Upper lobe of left lung (tissue), 6 donors: ENCODE measurements around the gene CDH12. TPM values are rescaled to one million over a fixed set of nuclear protein-coding genes. Genes with fewer than 3 reads are reported as not detected.

Experiments
- ATAC-seq, 2 donors: fragments of 200-7000 bp; cut with Tn5 transposase; one replicate each; pipeline ENCODE4 v1.9.1; 2022; ENCODE audit warnings: mild to moderate bottlenecking in 2 of 2, moderate library complexity in 2 of 2; ENCODE audit not compliant: low FRiP score in 2 of 2
- DNase-seq, 2 donors: peaks; one replicate each; pipeline ENCODE4 v3.0.0-alpha.2; 2019 to 2020
- H3K27ac ChIP-seq, 4 donors: fragments of 200-600 bp; sonication (generic); one replicate each; pipeline ENCODE4 v1.5.1; 2016 to 2019
- H3K27me3 ChIP-seq, 4 donors: fragments of 200-600 bp; sonication (generic); one replicate each; pipeline ENCODE4 v1.5.1; 2017 to 2019
- H3K36me3 ChIP-seq, 4 donors: fragments of 200-600 bp; sonication (generic); one replicate each; pipeline ENCODE4 v1.5.1; 2016 to 2019
- H3K4me1 ChIP-seq, 4 donors: fragments of 200-600 bp; sonication (generic); one replicate each; pipeline ENCODE4 v1.5.1; 2018 to 2019
- H3K4me3 ChIP-seq, 4 donors: fragments of 200-600 bp; sonication (generic); one replicate each; pipeline ENCODE4 v1.5.1; 2017 to 2019; ENCODE audit warnings: mild to moderate bottlenecking in 2 of 4, moderate library complexity in 1 of 4
- H3K9me3 ChIP-seq, 4 donors: fragments of 200-600 bp; sonication (generic); one replicate each; pipeline ENCODE4 v1.5.1; 2018 to 2019
- EP300 ChIP-seq, 4 donors: sonication (generic); formaldehyde crosslinking; IDR thresholded peaks; one replicate each; pipeline ENCODE4 v1.5.1; 2017; ENCODE audit warnings: antibody characterized with exemption in 4 of 4, control low read depth in 2 of 4
- POLR2A ChIP-seq, 4 donors: fragments of 450-650 bp; IDR thresholded peaks; one replicate each; pipeline ENCODE4 v1.5.1; 2016 to 2017; ENCODE audit warnings: antibody characterized with exemption in 4 of 4, mild to moderate bottlenecking in 2 of 4
- POLR2AphosphoS5 ChIP-seq, 2 donors: sonication (generic); formaldehyde crosslinking; IDR thresholded peaks; one replicate each; pipeline ENCODE4 v1.5.1; 2017; ENCODE audit warnings: antibody characterized with exemption in 2 of 2
- WGBS, 2 donors: methylation state at CpG; one replicate each; pipeline ENCODE4 v1.1.5; 2017 to 2018; 5-methylcytosine and 5-hydroxymethylcytosine counted together
- total RNA-seq, 6 donors: library from RNA; depleted of rRNA in 4 of 6; stranded (reverse); fragments of >200 nt in 4 of 6; gene quantifications; one replicate each; pipeline versions ENCODE4 v1.1.0 to v1.2.1, GENCODE V29; 2016 to 2021
- TF ChIP-seq, protein P1 (sequence below), 6 experiments: fragments of 450-650 bp in 4 of 6; fragments of 200-600 bp in 2 of 6; sonication (generic) in 2 of 6; IDR thresholded peaks; one replicate each; pipeline ENCODE4 v1.5.1; 2016 to 2019; ENCODE audit warnings: antibody characterized with exemption in 6 of 6
- donor health status: DM: no; HTN: no; CAD: no; lungs with moderate emphysema.
- donor health status: DM: no; HTN: yes; CAD: no; lungs with severe emphysema.

CDH12 gene
- total RNA-seq, 6 donors from 2014 or later = 0.10 to 0.49 TPM; not detected in 4

DNA sequence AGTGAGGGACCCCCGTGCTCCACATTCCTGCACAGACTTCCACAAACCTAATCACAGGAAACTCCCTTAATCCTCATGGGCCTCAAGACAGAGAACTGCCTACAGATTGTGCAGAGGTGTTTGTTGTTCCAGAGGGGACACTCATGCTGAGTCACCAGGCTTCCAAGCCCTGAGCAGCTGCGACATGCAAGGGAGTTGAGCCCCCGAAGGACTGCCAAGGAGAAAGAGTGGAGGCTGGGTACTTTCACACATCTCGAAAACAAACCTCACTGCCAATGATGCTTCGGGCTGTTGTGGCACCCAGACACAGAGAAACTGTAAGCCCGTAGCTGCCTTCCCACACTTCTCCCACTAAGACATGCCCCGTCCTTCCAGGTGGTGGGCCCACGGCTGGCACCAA is 480.8 kb downstream of the CDH12 start:
- DNase-seq (no peak), ATAC-seq (no peak)
- Histone ChIP-seq H3K4me1 (no peaks in the 10 kb centered on the region), H3K4me3 (no peak overlapping the region), H3K27me3 (no peaks in the 10 kb centered on the region), H3K36me3 (no peaks in the 10 kb centered on the region), H3K9me3 (no peaks in the 10 kb centered on the region), H3K27ac (no peak overlapping the region)
- TF ChIP-seq POLR2A (IDR thresholded peaks at IDR 0.05) (no peak), EP300 (IDR thresholded peaks at IDR 0.05) (no peak), POLR2AphosphoS5 (IDR thresholded peaks at IDR 0.05) (no peak)
- TF ChIP-seq, protein P1, sequence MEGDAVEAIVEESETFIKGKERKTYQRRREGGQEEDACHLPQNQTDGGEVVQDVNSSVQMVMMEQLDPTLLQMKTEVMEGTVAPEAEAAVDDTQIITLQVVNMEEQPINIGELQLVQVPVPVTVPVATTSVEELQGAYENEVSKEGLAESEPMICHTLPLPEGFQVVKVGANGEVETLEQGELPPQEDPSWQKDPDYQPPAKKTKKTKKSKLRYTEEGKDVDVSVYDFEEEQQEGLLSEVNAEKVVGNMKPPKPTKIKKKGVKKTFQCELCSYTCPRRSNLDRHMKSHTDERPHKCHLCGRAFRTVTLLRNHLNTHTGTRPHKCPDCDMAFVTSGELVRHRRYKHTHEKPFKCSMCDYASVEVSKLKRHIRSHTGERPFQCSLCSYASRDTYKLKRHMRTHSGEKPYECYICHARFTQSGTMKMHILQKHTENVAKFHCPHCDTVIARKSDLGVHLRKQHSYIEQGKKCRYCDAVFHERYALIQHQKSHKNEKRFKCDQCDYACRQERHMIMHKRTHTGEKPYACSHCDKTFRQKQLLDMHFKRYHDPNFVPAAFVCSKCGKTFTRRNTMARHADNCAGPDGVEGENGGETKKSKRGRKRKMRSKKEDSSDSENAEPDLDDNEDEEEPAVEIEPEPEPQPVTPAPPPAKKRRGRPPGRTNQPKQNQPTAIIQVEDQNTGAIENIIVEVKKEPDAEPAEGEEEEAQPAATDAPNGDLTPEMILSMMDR (IDR thresholded peaks at IDR 0.05) = no peak
- 82 to 85% methylated on average over 5 to 8 of the region's 8 CpGs for WGBS, 2 donors

DNA sequence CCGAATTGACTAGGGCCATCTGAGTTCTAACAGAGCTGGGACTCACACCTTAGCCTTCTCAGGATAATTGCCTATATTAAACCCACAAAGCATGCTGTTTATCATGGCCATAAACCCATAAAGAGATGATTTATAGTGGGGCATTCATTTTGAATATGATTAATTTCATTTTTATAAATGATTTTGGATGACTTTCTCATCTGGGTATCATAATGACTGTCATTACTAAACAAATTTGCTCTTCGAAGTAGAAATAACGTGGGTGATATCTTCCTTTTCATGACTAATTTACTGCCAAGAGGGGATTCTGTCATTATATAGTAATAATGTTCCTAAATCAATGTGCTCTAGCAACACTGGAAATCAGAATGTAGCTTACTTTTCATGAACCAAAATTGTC is 498.2 kb downstream of the CDH12 start:
- H3K27me3 ChIP-seq = no peaks in the 10 kb centered on the region
- WGBS, 2 donors = 60 to 63% methylated on average over 3 of the region's 3 CpGs
- H3K4me3 ChIP-seq = no peak overlapping the region
- no peaks in the 10 kb centered on the region for H3K9me3 ChIP-seq
- H3K27ac ChIP-seq = no peak overlapping the region
- ATAC-seq (no peak), DNase-seq (no peak)
- no peaks in the 10 kb centered on the region for H3K4me1 ChIP-seq
- TF ChIP-seq POLR2A (IDR thresholded peaks at IDR 0.05) (no peak), EP300 (IDR thresholded peaks at IDR 0.05) (no peak), POLR2AphosphoS5 (IDR thresholded peaks at IDR 0.05) (no peak)
- TF ChIP-seq, protein P1 (IDR thresholded peaks at IDR 0.05) = no peak
- no peaks in the 10 kb centered on the region for H3K36me3 ChIP-seq

DNA sequence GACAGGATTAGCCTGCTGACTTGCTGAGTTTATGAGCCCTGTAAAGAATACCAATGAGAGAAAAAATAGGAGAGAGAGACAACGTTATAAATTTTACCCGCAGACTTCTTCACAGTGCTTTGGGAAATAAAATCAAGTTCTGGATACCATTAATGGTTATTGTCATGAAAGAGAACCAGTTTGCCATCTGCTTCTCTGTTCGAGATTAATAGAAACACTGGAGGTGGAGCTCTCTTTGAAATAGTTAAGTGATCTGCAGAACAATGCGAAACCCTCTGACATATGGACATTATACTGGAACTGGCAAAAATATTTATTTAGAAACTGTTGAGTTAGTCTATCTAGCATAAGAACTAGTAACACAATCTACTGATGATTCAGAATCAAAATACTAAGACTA is 500.7 kb downstream of the CDH12 start:
- H3K4me1 ChIP-seq = no peaks in the 10 kb centered on the region
- no peaks in the 10 kb centered on the region for H3K27me3 ChIP-seq
- H3K4me3 ChIP-seq = no peak overlapping the region
- no peak for DNase-seq
- ATAC-seq = no peak
- no peak overlapping the region for H3K27ac ChIP-seq
- TF ChIP-seq, protein P1 (IDR thresholded peaks at IDR 0.05) = no peak
- TF ChIP-seq EP300 (IDR thresholded peaks at IDR 0.05) (no peak), POLR2AphosphoS5 (IDR thresholded peaks at IDR 0.05) (no peak), POLR2A (IDR thresholded peaks at IDR 0.05) (no peak)
- H3K36me3 ChIP-seq = no peaks in the 10 kb centered on the region
- 81 to 83% methylated on average over 4 of the region's 4 CpGs for WGBS, 2 donors
- no peaks in the 10 kb centered on the region for H3K9me3 ChIP-seq

DNA sequence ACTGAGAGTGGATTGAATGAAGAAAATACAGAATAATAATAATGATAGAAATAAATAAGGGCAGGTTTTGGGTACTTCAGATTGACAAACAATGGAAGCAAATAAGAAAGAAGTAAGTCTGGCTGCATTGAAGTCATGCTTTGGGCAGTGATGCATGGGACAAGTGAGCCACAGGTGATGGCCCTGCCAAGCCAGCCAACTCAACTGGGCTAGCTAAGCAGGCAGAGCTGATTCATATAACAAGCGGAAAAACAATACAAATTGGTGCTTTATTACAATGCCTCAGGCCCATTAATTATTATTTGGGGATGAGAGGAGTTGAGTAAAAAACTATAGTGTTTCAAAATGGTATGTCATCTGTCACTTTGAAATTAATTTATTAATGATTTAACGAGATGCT is 502.0 kb downstream of the CDH12 start:
- Histone ChIP-seq H3K4me3 (no peak overlapping the region), H3K9me3 (no peaks in the 10 kb centered on the region), H3K36me3 (no peaks in the 10 kb centered on the region), H3K4me1 (no peaks in the 10 kb centered on the region), H3K27me3 (no peaks in the 10 kb centered on the region), H3K27ac (no peak overlapping the region)
- 82 to 90% methylated on average over 2 of the region's 2 CpGs for WGBS, 2 donors
- TF ChIP-seq, protein P1 (IDR thresholded peaks at IDR 0.05) = no peak
- TF ChIP-seq EP300 (IDR thresholded peaks at IDR 0.05) (no peak), POLR2AphosphoS5 (IDR thresholded peaks at IDR 0.05) (no peak)
- no peak for DNase-seq
- ATAC-seq = no peak

DNA sequence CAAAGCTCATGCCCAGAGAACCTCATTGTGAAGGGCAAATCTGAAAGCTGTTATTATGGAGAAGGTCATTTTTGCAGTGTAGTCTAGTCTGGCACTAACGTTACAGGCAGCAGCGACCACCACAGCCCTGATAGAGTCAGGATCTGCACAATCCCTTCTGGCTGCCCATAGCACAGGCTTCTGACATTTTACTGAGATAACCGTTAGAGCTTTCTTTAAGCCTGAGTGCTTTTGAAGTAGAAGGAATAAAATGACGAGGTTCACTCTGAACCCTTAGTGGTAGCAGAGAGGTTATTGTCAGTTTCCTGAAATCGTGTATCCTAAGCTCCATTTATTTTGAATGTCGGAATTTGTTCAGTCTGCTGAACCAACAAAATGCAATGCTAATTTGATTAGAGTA is 505.1 kb downstream of the CDH12 start:
- 71 to 80% methylated on average over 6 of the region's 6 CpGs for WGBS, 2 donors
- Histone ChIP-seq H3K36me3 (no peaks in the 10 kb centered on the region), H3K4me3 (no peak overlapping the region), H3K9me3 (no peaks in the 10 kb centered on the region), H3K4me1 (no peaks in the 10 kb centered on the region), H3K27me3 (no peaks in the 10 kb centered on the region), H3K27ac (no peak overlapping the region)
- DNase-seq (no peak), ATAC-seq (no peak)
- TF ChIP-seq, protein P1 (IDR thresholded peaks at IDR 0.05) = no peak
- TF ChIP-seq EP300 (IDR thresholded peaks at IDR 0.05) (no peak), POLR2A (IDR thresholded peaks at IDR 0.05) (no peak), POLR2AphosphoS5 (IDR thresholded peaks at IDR 0.05) (no peak)
